H1 (cell line): ENCODE measurements around the gene MIER2. TPM values are rescaled to one million over a fixed set of nuclear protein-coding genes. Genes with fewer than 3 reads are reported as not detected.

Experiments
- CTCF ChIA-PET: fragments of 300-600 bp; sonication (Branson Sonifier 250); formaldehyde crosslinking; loops from one replicate; lab custom pipeline; 2021; ENCODE audit not compliant: partially characterized antibody; lab: Charles Lee
- POLR2A ChIA-PET: fragments of 300-600 bp; sonication (Branson Sonifier 250); formaldehyde crosslinking; loops from one replicate; lab custom pipeline; 2021; ENCODE audit warnings: inconsistent platforms; ENCODE audit not compliant: partially characterized antibody; lab: Charles Lee
- DNase-seq, 2 experiments: peaks; one replicate each; pipeline versions ENCODE4 v3.0.0 to v3.0.0-alpha.2; 2010 to 2022; ENCODE audit warnings: low spot score in 2 of 2, low read depth in 1 of 2, mixed read lengths in 1 of 2
- FAIRE-seq: peaks from 2 replicates; lab custom pipeline; 2011; peaks lifted over from hg19 to GRCh38; lab: Jason Lieb, UNC
- H2AFZ ChIP-seq: 2 replicates; pipeline ENCODE4 v1.8.1; 2012; ENCODE audit warnings: low read length, inconsistent platforms
- H2AK5ac ChIP-seq: 2 replicates; pipeline ENCODE4 v1.6.1; 2013; ENCODE audit warnings: low read depth, low read length
- H2BK120ac ChIP-seq: replicated peaks from 2 replicates; pipeline ENCODE3; 2013; ENCODE audit warnings: low read depth, low read length, inconsistent platforms
- H2BK12ac ChIP-seq: 2 replicates; pipeline ENCODE4 v1.6.1; 2013; ENCODE audit warnings: low read depth, low read length
- H2BK15ac ChIP-seq: 2 replicates; pipeline ENCODE4 v1.6.1; 2013; ENCODE audit warnings: low read length
- H2BK20ac ChIP-seq: 2 replicates; pipeline ENCODE4 v1.6.1; 2013; ENCODE audit warnings: low read length
- H2BK5ac ChIP-seq: 2 replicates; pipeline ENCODE4 v1.6.1; 2013; ENCODE audit warnings: low read depth, low read length
- H3K14ac ChIP-seq: 2 replicates; pipeline ENCODE4 v1.6.1; 2013; ENCODE audit warnings: inconsistent platforms; ENCODE audit not compliant: insufficient read length
- H3K18ac ChIP-seq: 2 replicates; pipeline ENCODE4 v1.6.1; 2013; ENCODE audit warnings: low read length; ENCODE audit errors: extremely low read depth
- H3K23ac ChIP-seq: 2 replicates; pipeline ENCODE4 v1.6.1; 2013; ENCODE audit warnings: inconsistent platforms; ENCODE audit not compliant: insufficient read length
- H3K23me2 ChIP-seq: 2 replicates; pipeline ENCODE4 v1.6.1; 2013; ENCODE audit warnings: low read depth, low read length
- H3K27ac ChIP-seq: 2 replicates; pipeline ENCODE4 v1.6.1; 2011; ENCODE audit warnings: low read depth, low read length, inconsistent platforms
- H3K27me3 ChIP-seq, 4 experiments: replicated peaks in 1 of 4; 1 replicate in 1 of 4; 2 replicates in 3 of 4; pipeline versions ENCODE4 v1.6.1 to v1.8.1; 2011 to 2013; ENCODE audit warnings: low read length in 3 of 4, mild to moderate bottlenecking in 3 of 4, inconsistent platforms in 2 of 4, mixed read lengths in 2 of 4, moderate library complexity in 1 of 4; ENCODE audit not compliant: control insufficient read depth in 3 of 4, insufficient read depth in 3 of 4; ENCODE audit errors: extremely low read depth in 1 of 4
- H3K36me3 ChIP-seq, 4 experiments: 2 replicates each; pipeline versions ENCODE4 v1.6.1 to v1.8.1; 2011 to 2013; ENCODE audit warnings: mild to moderate bottlenecking in 4 of 4, low read length in 3 of 4, moderate library complexity in 2 of 4, control low read depth in 1 of 4, inconsistent platforms in 1 of 4; ENCODE audit not compliant: insufficient read depth in 4 of 4, control insufficient read depth in 2 of 4
- H3K4ac ChIP-seq: replicated peaks from 2 replicates; pipeline ENCODE3; 2013; ENCODE audit warnings: low read length, low read depth, mixed read lengths, inconsistent platforms; ENCODE audit not compliant: insufficient read length
- H3K4me1 ChIP-seq, 4 experiments: replicated peaks in 1 of 4; 1 replicate in 1 of 4; 2 replicates in 3 of 4; pipeline versions ENCODE4 v1.6.1 to v1.8.1; 2011 to 2013; ENCODE audit warnings: low read length in 3 of 4, inconsistent platforms in 2 of 4, mixed read lengths in 1 of 4; ENCODE audit not compliant: insufficient read depth in 4 of 4, control insufficient read depth in 3 of 4
- H3K4me2 ChIP-seq, 2 experiments: 2 replicates each; pipeline versions ENCODE4 v1.6.1 to v1.8.1; 2011 to 2013; ENCODE audit warnings: low read depth in 2 of 2, low read length in 2 of 2, control low read depth in 1 of 2, inconsistent platforms in 1 of 2, mild to moderate bottlenecking in 1 of 2; ENCODE audit not compliant: insufficient read depth in 1 of 2
- H3K4me3 ChIP-seq, 4 experiments: fragments of 200-600, 300-600 bp in 1 of 4; sonication (generic), shearing (Covaris generic), sonication (Bioruptor Twin) in 1 of 4; 2 replicates each; pipeline versions ENCODE4 v1.5.1 to v1.8.1; 2011 to 2016; ENCODE audit warnings: low read length in 4 of 4, low read depth in 3 of 4, control low read depth in 2 of 4, inconsistent platforms in 2 of 4, mild to moderate bottlenecking in 2 of 4, mixed read lengths in 1 of 4, moderate library complexity in 1 of 4; ENCODE audit not compliant: insufficient read depth in 2 of 4; ENCODE audit errors: extremely low read depth in 1 of 4
- H3K56ac ChIP-seq: replicated peaks from 2 replicates; pipeline ENCODE3; 2013; ENCODE audit warnings: low read depth, mild to moderate bottlenecking, mixed read lengths, low read length, inconsistent platforms; ENCODE audit not compliant: insufficient read length
- H3K79me1 ChIP-seq: 2 replicates; pipeline ENCODE4 v1.6.1; 2013; ENCODE audit warnings: low read depth, low read length, control low read depth
- H3K79me2 ChIP-seq, 2 experiments: 2 replicates each; pipeline versions ENCODE4 v1.6.1 to v1.8.1; 2012 to 2013; ENCODE audit warnings: low read length in 2 of 2, mild to moderate bottlenecking in 2 of 2, inconsistent platforms in 1 of 2; ENCODE audit not compliant: insufficient read depth in 2 of 2, control insufficient read depth in 1 of 2
- H3K9ac ChIP-seq, 4 experiments: replicated peaks in 1 of 4; 1 replicate in 1 of 4; 2 replicates in 3 of 4; pipeline versions ENCODE4 v1.6.1 to v1.8.1; 2011 to 2013; ENCODE audit warnings: low read depth in 3 of 4, low read length in 3 of 4, control low read depth in 2 of 4, mild to moderate bottlenecking in 2 of 4, moderate library complexity in 2 of 4, inconsistent platforms in 1 of 4; ENCODE audit errors: extremely low read depth in 1 of 4
- H3K9me3 ChIP-seq, 2 experiments: 2 replicates each; pipeline versions ENCODE4 v1.6.1 to v1.8.1; 2012 to 2013; ENCODE audit warnings: mild to moderate bottlenecking in 2 of 2, moderate library complexity in 2 of 2, control low read depth in 1 of 2, inconsistent platforms in 1 of 2, low read depth in 1 of 2, low read length in 1 of 2, mixed read lengths in 1 of 2; ENCODE audit not compliant: insufficient read depth in 2 of 2
- H4K20me1 ChIP-seq, 2 experiments: replicated peaks in 1 of 2; 2 replicates each; pipeline versions ENCODE3 to v1.8.1; 2011 to 2013; ENCODE audit warnings: inconsistent platforms in 2 of 2, low read length in 2 of 2, mild to moderate bottlenecking in 1 of 2; ENCODE audit not compliant: insufficient read depth in 2 of 2, control insufficient read depth in 1 of 2
- H4K5ac ChIP-seq: 2 replicates; pipeline ENCODE4 v1.6.1; 2013; ENCODE audit warnings: low read length, low read depth, mixed read lengths, inconsistent platforms; ENCODE audit not compliant: insufficient read length
- H4K8ac ChIP-seq: 2 replicates; pipeline ENCODE4 v1.8.0; 2013; ENCODE audit warnings: mild to moderate bottlenecking, moderate library complexity, low read length, inconsistent platforms; ENCODE audit not compliant: insufficient read depth; ENCODE audit errors: extremely low read depth
- H4K91ac ChIP-seq: replicated peaks from 2 replicates; pipeline ENCODE3; 2013; ENCODE audit warnings: low read length, mixed read lengths, inconsistent platforms; ENCODE audit not compliant: insufficient read length
- KDM5A ChIP-seq: fragments of 200-600 bp; IDR thresholded peaks from 2 replicates; pipeline ENCODE4 v1.7.1; 2012; ENCODE audit warnings: mild to moderate bottlenecking, low read length, inconsistent platforms, mixed read lengths
- MAFK ChIP-seq: IDR thresholded peaks from 2 replicates; pipeline ENCODE4 v1.6.1; 2012; ENCODE audit warnings: low read depth, mild to moderate bottlenecking, improper control_type of control experiment, low read length
- WGBS, 2 experiments: shearing (Covaris generic) in 1 of 2; methylation state at CpG; one replicate each; pipeline versions ENCODE4 v1.1.6 to v1.1.7; 2013 to 2015; ENCODE audit warnings: low lambda C conversion rate in 2 of 2, mixed read lengths in 2 of 2, inconsistent platforms in 1 of 2, low coverage in 1 of 2, missing lambda C conversion rate in 1 of 2; ENCODE audit not compliant: insufficient replicate concordance in 2 of 2, insufficient coverage in 1 of 2, insufficient read length in 1 of 2; ENCODE audit errors: extremely low coverage in 1 of 2, missing lambda C conversion rate in 1 of 2; 5-methylcytosine and 5-hydroxymethylcytosine counted together
- polyA plus RNA-seq, 7 experiments: library from polyadenylated mRNA; depleted of rRNA in 3 of 7; stranded (reverse) in 5 of 7; unstranded in 2 of 7; fragments of >200 nt in 5 of 7; fragments of 200-250 nt in 2 of 7; gene quantifications; 1 replicate in 5 of 7; 2 replicates in 1 of 7; 4 replicates in 1 of 7; pipeline versions ENCODE4 v1.2.1 to v1.2.3, GENCODE V29; 2011 to 2013; ENCODE audit warnings: missing spikeins in 2 of 7, mixed read lengths in 2 of 7
- total RNA-seq: library from RNA; stranded (reverse); fragmentation: NEBNext Ultra II Directional; extraction: Animal tissue kit (Norgen Biotek cat#: 25700); gene quantifications from 2 replicates; pipeline ENCODE4 v1.2.1, GENCODE V29; 2021

MIER2 gene
- total and polyA plus RNA-seq, 2 of the 8 experiments (the other 6 are each of a cell fraction or from before 2014, with no cell fraction given), result 30.3 to 48.3 TPM

DNA sequence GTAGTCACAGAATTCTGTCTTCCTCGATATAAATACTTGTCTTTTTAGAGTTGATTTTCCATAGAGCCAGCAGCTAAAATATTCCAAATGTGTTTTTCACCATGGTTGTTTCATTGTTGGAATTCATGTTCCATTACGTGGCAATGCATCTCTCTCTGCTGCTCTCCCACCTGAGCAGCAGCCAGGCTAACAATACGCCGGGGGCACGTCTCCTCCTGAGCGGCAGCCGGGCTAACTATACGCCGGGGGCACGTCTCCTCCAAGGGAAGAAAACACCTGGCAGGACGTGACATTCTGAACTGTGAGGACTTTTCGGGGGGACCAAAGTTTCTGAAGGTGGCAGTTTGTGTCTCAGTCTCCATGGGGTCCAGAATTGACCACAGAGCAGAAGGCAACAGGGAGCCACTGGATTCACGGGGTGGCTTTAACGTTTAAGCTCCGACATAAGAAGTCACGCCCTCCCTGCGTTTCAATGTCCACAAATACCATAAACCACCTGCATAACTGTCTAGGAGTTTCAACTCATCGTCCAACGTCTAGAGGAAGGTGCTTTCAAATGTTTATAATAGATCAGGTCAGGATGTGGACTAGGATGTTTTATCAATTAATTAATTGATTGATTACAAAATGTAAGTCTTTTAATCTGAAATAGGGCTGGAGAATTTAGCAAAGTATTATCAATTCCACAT is 68.5 kb downstream of the MIER2 start:
- Histone ChIP-seq H3K36me3 (peaks cover 0 to 17% (median 6%) of the 10 kb centered on the region in 4 experiments; a peak in 6 of 8 replicates), H3K79me1 (no peaks in the 10 kb centered on the region), H2AK5ac (no peak overlapping the region), H3K23ac (no peak overlapping the region), H3K79me2 (no peaks in the 10 kb centered on the region), H3K9me3 (no peaks in the 10 kb centered on the region), H3K27ac (no peak overlapping the region), H3K4ac (no peak overlapping the region), H3K14ac (no peak overlapping the region), H3K23me2 (no peaks in the 10 kb centered on the region), H2BK20ac (no peak overlapping the region), H3K9ac (no peak overlapping the region), H2BK120ac (no peak overlapping the region), H3K18ac (no peak overlapping the region), H4K5ac (no peak overlapping the region), H3K27me3 (no peaks in the 10 kb centered on the region), H3K56ac (no peak overlapping the region), H2BK5ac (no peak overlapping the region), H3K4me3 (no peak overlapping the region), H4K8ac (no peak overlapping the region), H3K4me1 (peaks cover 0 to 9% (median 3%) of the 10 kb centered on the region in 4 experiments; a peak in 2 of 7 replicates), H2AFZ (no peak overlapping the region), H2BK12ac (no peak overlapping the region), H4K91ac (no peak overlapping the region), H2BK15ac (no peak overlapping the region), H3K4me2 (no peak overlapping the region), H4K20me1 (peaks cover 0 to 5% of the 10 kb centered on the region in 2 experiments)
- CTCF ChIA-PET, result interaction anchor here (1.1 to 3.1 kb wide), 2 partner anchors 9 to 20 kb away, joined by 4 to 18 read pairs; no protein-coding TSS in a partner anchor
- FAIRE-seq, result no peak
- DNase-seq, result no peak
- WGBS, 2 experiments, result 94% methylated on average over 19 of the region's 19 CpGs; no CpG with 5 or more reads in 1 of the 2 experiments
- TF ChIP-seq KDM5A (no peak), MAFK (no peak)
- POLR2A ChIA-PET, result interaction anchor here (1.2 to 9.9 kb wide), 4 partner anchors 9 to 112 kb away, joined by 3 to 88 read pairs (median 8); no protein-coding TSS in a partner anchor
